Measurements from ENCODE around the gene RAB6B. TPM values are rescaled to one million over a fixed set of nuclear protein-coding genes. Genes with fewer than 3 reads are reported as not detected.

The RAB6B gene
- total and polyA plus RNA-seq, 4 donors: 1.8 to 5.1 (median 3.2) TPM

GRCh38 chr3:133836497-133837158, 59.1 kb downstream of the RAB6B start:
- ATAC-seq (ENCODE audit: insufficient read depth, low FRiP score) (no peak), DNase-seq (no peak)
- no peak overlapping the region for H3K4me3 ChIP-seq
- H3K36me3 ChIP-seq (ENCODE audit: control insufficient read depth in 4 of 4, insufficient read depth in 4 of 4, low read length in 4 of 4): peaks cover 0 to 3% (median 0%) of the 10 kb centered on the region in 4 donors
- TF ChIP-seq CTCF (IDR thresholded peaks at IDR 0.05; ENCODE audit: control extremely low read depth, extremely low read depth): no peak
- H3K4me1 ChIP-seq (ENCODE audit: control insufficient read depth in 5 of 5, insufficient read depth in 5 of 5, low read length in 5 of 5): no peaks in the 10 kb centered on the region
- no peaks in the 10 kb centered on the region for H3K9me3 ChIP-seq (ENCODE audit: control insufficient read depth in 4 of 4, insufficient read depth in 3 of 4, low read length in 3 of 4)
- no peak overlapping the region for H3K9ac ChIP-seq (ENCODE audit: insufficient read depth in 1 of 2, low read length in 2 of 2)
- no peaks in the 10 kb centered on the region for H3K27me3 ChIP-seq (ENCODE audit: control insufficient read depth in 3 of 3, insufficient read depth in 3 of 3, low read length in 2 of 3)
- no peak overlapping the region for H3K27ac ChIP-seq (ENCODE audit: low read depth in 1 of 2, low read length in 1 of 2)
- WGBS, 2 donors: 83 to 85% methylated on average over 6 of the region's 6 CpGs

GRCh38 chr3:133835961-133836360, 59.7 kb downstream of the RAB6B start:
- Histone ChIP-seq H3K27me3 (ENCODE audit: control insufficient read depth in 3 of 3, insufficient read depth in 3 of 3, low read length in 2 of 3) (no peaks in the 10 kb centered on the region), H3K4me3 (no peak overlapping the region), H3K9me3 (ENCODE audit: control insufficient read depth in 4 of 4, insufficient read depth in 3 of 4, low read length in 3 of 4) (no peaks in the 10 kb centered on the region), H3K4me1 (ENCODE audit: control insufficient read depth in 5 of 5, insufficient read depth in 5 of 5, low read length in 5 of 5) (no peaks in the 10 kb centered on the region), H3K36me3 (ENCODE audit: control insufficient read depth in 4 of 4, insufficient read depth in 4 of 4, low read length in 4 of 4) (peaks cover 0 to 3% (median 0%) of the 10 kb centered on the region in 4 donors), H3K9ac (ENCODE audit: insufficient read depth in 1 of 2, low read length in 2 of 2) (no peak overlapping the region), H3K27ac (ENCODE audit: low read depth in 1 of 2, low read length in 1 of 2) (no peak overlapping the region)
- DNase-seq (no peak), ATAC-seq (ENCODE audit: insufficient read depth, low FRiP score) (no peak)
- WGBS, 2 donors: 82 to 94% methylated on average over 4 of the region's 4 CpGs
- TF ChIP-seq CTCF (IDR thresholded peaks at IDR 0.05; ENCODE audit: control extremely low read depth, extremely low read depth): no peak

- Histone ChIP-seq H3K4me3 (no peak overlapping the region), H3K9ac (ENCODE audit: insufficient read depth in 1 of 2, low read length in 2 of 2) (no peak overlapping the region), H3K36me3 (ENCODE audit: control insufficient read depth in 4 of 4, insufficient read depth in 4 of 4, low read length in 4 of 4) (peaks cover 0 to 3% (median 0%) of the 10 kb centered on the region in 4 donors), H3K27ac (ENCODE audit: low read depth in 1 of 2, low read length in 1 of 2) (no peak overlapping the region), H3K9me3 (ENCODE audit: control insufficient read depth in 4 of 4, insufficient read depth in 3 of 4, low read length in 3 of 4) (no peaks in the 10 kb centered on the region), H3K27me3 (ENCODE audit: control insufficient read depth in 3 of 3, insufficient read depth in 3 of 3, low read length in 2 of 3) (no peaks in the 10 kb centered on the region), H3K4me1 (ENCODE audit: control insufficient read depth in 5 of 5, insufficient read depth in 5 of 5, low read length in 5 of 5) (no peaks in the 10 kb centered on the region)
- no peak for ATAC-seq (ENCODE audit: insufficient read depth, low FRiP score)
- TF ChIP-seq CTCF (IDR thresholded peaks at IDR 0.05; ENCODE audit: control extremely low read depth, extremely low read depth): no peak
- 89 to 100% methylated on average over 3 of the region's 3 CpGs for WGBS, 2 donors
- no peak for DNase-seq
These were observed 60.3 kb downstream of the RAB6B start for GRCh38 chr3:133835418-133835743.
